Vagina (tissue), 2 donors: ENCODE results near the gene NES. TPM values are rescaled to one million over a fixed set of nuclear protein-coding genes. Genes with fewer than 3 reads are reported as not detected.

Experiments
- DNase-seq, 2 donors: peaks; one replicate each; pipeline ENCODE4 v3.0.0-alpha.2; 2017; ENCODE audit errors: extremely low spot score in 2 of 2
- H3K27ac ChIP-seq: fragments of 200-600 bp; sonication (generic); one replicate; pipeline ENCODE4 v1.5.1; 2019
- H3K27me3 ChIP-seq: fragments of 200-600 bp; sonication (generic); one replicate; pipeline ENCODE4 v1.5.1; 2019
- H3K36me3 ChIP-seq, 2 donors: fragments of 200-600 bp; sonication (generic); one replicate each; pipeline ENCODE4 v1.5.1; 2017 to 2019
- H3K4me1 ChIP-seq: fragments of 200-600 bp; sonication (generic); one replicate; pipeline ENCODE4 v1.5.1; 2019
- H3K4me3 ChIP-seq, 2 donors: fragments of 200-600 bp; sonication (generic); 1 replicate in 1 of 2; 2 replicates in 1 of 2; pipeline ENCODE4 v1.5.1; 2016 to 2019
- H3K9me3 ChIP-seq: fragments of 200-600 bp; sonication (generic); one replicate; pipeline ENCODE4 v1.5.1; 2019
- POLR2A ChIP-seq, 2 donors: fragments of 450-650 bp; IDR thresholded peaks; one replicate each; pipeline ENCODE4 v1.6.1; 2017; ENCODE audit warnings: antibody characterized with exemption in 2 of 2, mild to moderate bottlenecking in 2 of 2, moderate library complexity in 2 of 2
- POLR2AphosphoS5 ChIP-seq, 2 donors: sonication (generic); formaldehyde crosslinking; IDR thresholded peaks; one replicate each; pipeline ENCODE4 v1.9.0; 2017; ENCODE audit warnings: antibody characterized with exemption in 2 of 2, mild to moderate bottlenecking in 2 of 2, low read depth in 1 of 2; ENCODE audit not compliant: insufficient read depth in 1 of 2
- intact Hi-C: fragments of 100-400 bp; cut with DNase I; formaldehyde crosslinking; loops from one replicate; pipeline ENCODE4 v1.15.1; 2023
- total RNA-seq: library from RNA; depleted of rRNA; stranded (reverse); fragments of >200 nt; gene quantifications from one replicate; pipeline ENCODE4 v1.2.3, GENCODE V29; 2016
- TF ChIP-seq, protein P1 (sequence below), 3 experiments: fragments of 450-650 bp in 2 of 3; fragments of 200-600 bp in 1 of 3; sonication (generic) in 1 of 3; IDR thresholded peaks; one replicate each; pipeline ENCODE4 v1.5.1; 2017 to 2019; ENCODE audit warnings: antibody characterized with exemption in 3 of 3, mild to moderate bottlenecking in 2 of 3, moderate library complexity in 2 of 3

Gene NES
- total RNA-seq, 1 donor from 2014 or later = 16.0 TPM

DNA sequence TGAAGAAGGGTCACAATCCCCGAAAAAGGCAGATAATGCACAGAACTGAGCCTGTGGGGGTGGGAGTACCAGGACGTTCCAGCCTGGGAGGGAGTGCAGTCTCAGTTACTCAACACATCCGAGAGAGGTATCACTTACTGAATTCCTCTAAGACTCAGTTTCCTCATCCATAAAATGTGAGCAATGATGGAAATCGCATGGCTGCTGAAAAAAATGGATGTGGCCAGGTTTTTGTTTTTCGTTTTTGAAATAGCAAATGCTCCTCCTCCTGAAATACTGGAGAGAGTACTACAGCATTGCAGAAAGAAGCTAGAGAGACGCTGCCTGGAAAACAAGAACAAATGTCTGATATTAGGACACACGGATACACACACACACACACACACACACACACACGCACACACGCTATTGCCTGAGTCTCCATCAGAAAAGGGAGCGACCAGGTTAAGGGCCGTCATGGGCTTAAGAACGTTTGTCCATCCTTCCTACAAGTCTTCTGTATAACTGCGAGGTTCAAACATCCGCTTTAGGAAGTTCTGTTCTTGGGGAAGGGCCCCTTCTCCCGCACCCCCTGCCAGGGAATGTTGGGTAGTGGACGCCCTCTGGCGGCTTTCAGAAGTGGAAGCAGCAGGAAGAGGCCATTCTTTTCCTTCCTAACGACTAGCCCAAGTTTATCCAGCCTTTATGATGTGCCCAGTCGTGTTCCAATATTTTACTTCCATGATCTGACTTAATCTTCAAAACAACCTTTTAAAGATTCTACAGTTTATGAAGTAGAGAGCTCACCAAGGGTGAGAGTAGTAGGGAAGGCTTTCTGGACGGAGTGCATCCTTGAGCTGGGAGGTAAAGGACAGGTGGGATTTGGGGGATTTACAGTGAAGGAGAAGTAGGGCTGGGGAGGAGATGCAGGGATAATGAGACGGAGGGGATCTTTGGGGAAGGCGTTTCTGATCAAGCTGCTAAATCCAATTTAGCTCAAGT is 699 bp upstream of the NES start:
- H3K27ac ChIP-seq = peak overlapping the region; percentile 91
- H3K4me1 ChIP-seq = peaks cover 37% of the 10 kb centered on the region
- H3K9me3 ChIP-seq = no peaks in the 10 kb centered on the region
- no peak for TF ChIP-seq POLR2A (IDR thresholded peaks at IDR 0.05)
- TF ChIP-seq, protein P1, sequence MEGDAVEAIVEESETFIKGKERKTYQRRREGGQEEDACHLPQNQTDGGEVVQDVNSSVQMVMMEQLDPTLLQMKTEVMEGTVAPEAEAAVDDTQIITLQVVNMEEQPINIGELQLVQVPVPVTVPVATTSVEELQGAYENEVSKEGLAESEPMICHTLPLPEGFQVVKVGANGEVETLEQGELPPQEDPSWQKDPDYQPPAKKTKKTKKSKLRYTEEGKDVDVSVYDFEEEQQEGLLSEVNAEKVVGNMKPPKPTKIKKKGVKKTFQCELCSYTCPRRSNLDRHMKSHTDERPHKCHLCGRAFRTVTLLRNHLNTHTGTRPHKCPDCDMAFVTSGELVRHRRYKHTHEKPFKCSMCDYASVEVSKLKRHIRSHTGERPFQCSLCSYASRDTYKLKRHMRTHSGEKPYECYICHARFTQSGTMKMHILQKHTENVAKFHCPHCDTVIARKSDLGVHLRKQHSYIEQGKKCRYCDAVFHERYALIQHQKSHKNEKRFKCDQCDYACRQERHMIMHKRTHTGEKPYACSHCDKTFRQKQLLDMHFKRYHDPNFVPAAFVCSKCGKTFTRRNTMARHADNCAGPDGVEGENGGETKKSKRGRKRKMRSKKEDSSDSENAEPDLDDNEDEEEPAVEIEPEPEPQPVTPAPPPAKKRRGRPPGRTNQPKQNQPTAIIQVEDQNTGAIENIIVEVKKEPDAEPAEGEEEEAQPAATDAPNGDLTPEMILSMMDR (IDR thresholded peaks at IDR 0.05) = peak; percentile 77 to 96 (median 80)
- no peak for TF ChIP-seq POLR2AphosphoS5 (IDR thresholded peaks at IDR 0.05; ENCODE audit: insufficient read depth in 1 of 2, low read depth in 1 of 2)
- DNase-seq = no peak
- intact Hi-C loops = loop anchor here (2.0 to 5.0 kb wide), 2 partner anchors 17 to 51 kb away; no protein-coding TSS in a partner anchor
- H3K4me3 ChIP-seq = peak overlapping the region; percentile 48 to 82
- no peaks in the 10 kb centered on the region for H3K36me3 ChIP-seq
- H3K27me3 ChIP-seq = no peaks in the 10 kb centered on the region

DNA sequence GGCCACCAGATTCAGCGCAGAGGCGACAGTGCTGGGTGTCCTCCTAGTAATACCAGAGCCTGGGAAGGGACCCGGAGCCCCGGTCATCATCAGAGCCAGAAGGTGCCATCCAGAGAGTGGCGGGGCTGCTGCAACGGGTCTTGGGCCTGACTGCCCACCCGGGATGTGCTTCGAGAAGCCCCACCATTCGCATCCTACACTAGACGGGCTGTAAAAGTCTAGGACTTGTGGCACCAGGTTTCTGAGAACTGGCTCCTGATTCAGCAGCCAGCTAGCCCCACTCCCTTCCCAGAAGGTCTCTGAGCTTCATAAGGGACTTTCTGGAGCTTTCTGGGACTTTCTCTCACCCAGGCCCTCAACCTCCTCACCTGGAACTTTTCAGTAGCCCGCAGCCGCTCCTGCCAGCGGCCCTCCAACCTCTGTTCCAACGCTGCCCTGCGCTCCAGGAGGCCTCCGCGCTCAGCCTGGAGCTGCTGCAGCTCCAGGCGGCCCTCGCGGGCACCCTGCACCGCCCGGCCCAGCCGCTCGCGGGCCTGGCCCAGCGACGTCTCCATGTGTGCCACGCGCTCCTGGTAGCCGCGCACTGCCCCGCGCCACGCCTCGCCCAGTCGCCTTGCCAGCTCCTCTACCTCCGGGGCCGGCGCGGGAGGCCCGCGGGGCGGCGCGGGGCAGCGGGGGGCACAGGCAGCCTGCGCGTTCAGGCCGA is 940 bp downstream of the NES start:
- DNase-seq = no peak
- H3K9me3 ChIP-seq = no peaks in the 10 kb centered on the region
- intact Hi-C loops = loop anchor here (2.0 to 5.0 kb wide), 2 partner anchors 15 to 49 kb away; no protein-coding TSS in a partner anchor
- peaks cover 37% of the 10 kb centered on the region for H3K4me1 ChIP-seq
- TF ChIP-seq POLR2A (IDR thresholded peaks at IDR 0.05) (no peak), POLR2AphosphoS5 (IDR thresholded peaks at IDR 0.05; ENCODE audit: insufficient read depth in 1 of 2, low read depth in 1 of 2) (no peak)
- TF ChIP-seq, protein P1 (IDR thresholded peaks at IDR 0.05) = no peak
- H3K27me3 ChIP-seq = no peaks in the 10 kb centered on the region
- H3K27ac ChIP-seq = peak overlapping the region; percentile 91
- no peaks in the 10 kb centered on the region for H3K36me3 ChIP-seq
- H3K4me3 ChIP-seq = peak overlapping the region; percentile 48 to 82

DNA sequence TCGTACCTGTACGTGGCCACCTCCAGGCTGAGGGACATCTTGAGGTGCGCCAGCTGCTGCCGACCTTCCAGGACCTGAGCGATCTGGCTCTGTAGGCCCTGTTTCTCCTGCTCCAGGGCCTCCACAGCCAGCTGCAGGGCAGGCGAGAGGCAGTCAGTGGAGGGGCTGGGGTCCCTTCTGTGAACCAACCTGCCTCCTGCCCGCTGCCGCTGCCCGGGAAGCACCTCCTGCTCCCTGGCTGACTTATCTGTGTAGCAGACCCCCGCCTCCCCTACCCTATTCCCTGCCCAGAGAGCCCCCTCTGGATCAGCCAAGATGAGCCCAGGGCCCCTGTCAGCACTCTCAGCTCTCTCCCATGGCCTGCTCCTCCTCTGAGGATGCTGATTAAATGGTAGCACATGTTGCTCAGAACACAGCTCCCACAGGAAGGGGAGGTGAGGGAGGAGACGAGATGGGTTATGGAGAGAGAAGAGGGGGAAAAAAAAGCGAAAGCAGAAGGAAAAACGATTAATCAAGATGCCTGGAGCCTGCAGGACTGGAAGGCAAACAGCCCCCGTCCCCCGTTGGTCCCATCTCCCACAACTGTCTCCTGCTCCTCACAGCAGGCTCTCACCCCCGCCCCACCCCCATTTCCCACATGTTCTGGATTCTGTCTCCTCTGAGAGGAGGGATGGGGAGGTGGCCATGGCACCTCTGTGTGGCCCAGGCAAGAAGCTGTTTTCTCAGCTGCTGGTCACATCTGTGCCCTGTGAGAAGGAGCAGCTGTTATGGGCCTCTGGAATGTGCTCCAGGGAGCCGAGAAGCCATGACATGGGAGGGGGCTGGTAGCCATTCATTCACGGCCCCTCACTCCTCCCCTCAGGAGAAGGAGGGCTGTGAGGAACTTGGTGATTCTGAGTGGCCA is 1.7 kb downstream of the NES start:
- no peaks in the 10 kb centered on the region for H3K36me3 ChIP-seq
- TF ChIP-seq, protein P1 (IDR thresholded peaks at IDR 0.05) = no peak
- no peak for TF ChIP-seq POLR2AphosphoS5 (IDR thresholded peaks at IDR 0.05; ENCODE audit: insufficient read depth in 1 of 2, low read depth in 1 of 2)
- TF ChIP-seq POLR2A (IDR thresholded peaks at IDR 0.05) = no peak
- peak overlapping the region; percentile 91 for H3K27ac ChIP-seq
- peak overlapping the region; percentile 48 to 82 for H3K4me3 ChIP-seq
- DNase-seq = no peak
- intact Hi-C loops = loop anchor here (2.0 to 5.0 kb wide), 2 partner anchors 15 to 48 kb away; no protein-coding TSS in a partner anchor
- no peaks in the 10 kb centered on the region for H3K27me3 ChIP-seq
- no peaks in the 10 kb centered on the region for H3K9me3 ChIP-seq
- peaks cover 37% of the 10 kb centered on the region for H3K4me1 ChIP-seq

- Histone ChIP-seq H3K4me1 (peaks cover 47% of the 10 kb centered on the region), H3K4me3 (no peak overlapping the region), H3K9me3 (no peaks in the 10 kb centered on the region), H3K36me3 (no peaks in the 10 kb centered on the region), H3K27me3 (no peaks in the 10 kb centered on the region), H3K27ac (no peak overlapping the region)
- no peak for DNase-seq
- TF ChIP-seq, protein P1 (IDR thresholded peaks at IDR 0.05) = no peak
- TF ChIP-seq POLR2AphosphoS5 (IDR thresholded peaks at IDR 0.05; ENCODE audit: insufficient read depth in 1 of 2, low read depth in 1 of 2) (no peak), POLR2A (IDR thresholded peaks at IDR 0.05) (no peak)
- intact Hi-C loops = no loop called here
These were observed 3.7 kb downstream of the NES start for GRCh38 chr1:156673387-156674121.
